Endothelial cell of umbilical vein (primary cell): ENCODE results near the gene ABCA6. TPM values are rescaled to one million over a fixed set of nuclear protein-coding genes. Genes with fewer than 3 reads are reported as not detected.

ENCODE experiments used
- BruUV-seq: library from RNA; stranded (reverse); fragments of 400-500 nt; replicated peaks from 2 replicates; lab custom pipeline; 2021; lab: Mats Ljungman, UMichigan
- CTCF ChIA-PET: fragments of 300-600, 350-600 bp; sonication (Branson Sonifier 250); formaldehyde crosslinking; loops from one replicate; lab custom pipeline; 2021; ENCODE audit warnings: antibody characterized with exemption, inconsistent platforms; lab: Charles Lee
- POLR2A ChIA-PET: fragments of 300-600, 350-600 bp; sonication (Branson Sonifier 250); formaldehyde crosslinking; loops from one replicate; lab custom pipeline; 2021; ENCODE audit warnings: antibody characterized with exemption, inconsistent platforms; lab: Charles Lee
- DNase-seq: peaks from one replicate; pipeline ENCODE4 v3.0.0-alpha.2; 2011; ENCODE audit warnings: low read depth, low spot score
- FAIRE-seq: peaks from 2 replicates; lab custom pipeline; 2011; peaks lifted over from hg19 to GRCh38; lab: Jason Lieb, UNC
- H2AFZ ChIP-seq: 2 replicates; pipeline ENCODE4 v1.6.0; 2012; ENCODE audit warnings: low read depth, low read length, control low read depth, inconsistent platforms
- H3K27ac ChIP-seq: 2 replicates; pipeline ENCODE4 v1.5.1; 2011; ENCODE audit warnings: low read depth, mild to moderate bottlenecking, control low read depth, low read length, moderate library complexity; ENCODE audit not compliant: insufficient read depth
- H3K27me3 ChIP-seq, 2 experiments: 2 replicates each; pipeline versions ENCODE4 v1.6.0 to v1.6.1; 2011; ENCODE audit warnings: low read length in 2 of 2, mixed read lengths in 1 of 2; ENCODE audit not compliant: control insufficient read depth in 2 of 2, insufficient read depth in 2 of 2
- H3K36me3 ChIP-seq, 2 experiments: 2 replicates in 1 of 2; 3 replicates in 1 of 2; pipeline ENCODE4 v1.5.1; 2011; ENCODE audit warnings: low read length in 2 of 2, mild to moderate bottlenecking in 1 of 2, moderate library complexity in 1 of 2; ENCODE audit not compliant: control insufficient read depth in 2 of 2, insufficient read depth in 2 of 2; ENCODE audit errors: extremely low read depth in 1 of 2
- H3K4me1 ChIP-seq: 3 replicates; pipeline ENCODE4 v1.5.1; 2011; ENCODE audit warnings: mild to moderate bottlenecking, low read length; ENCODE audit not compliant: control insufficient read depth, insufficient read depth; ENCODE audit errors: extremely low read depth
- H3K4me2 ChIP-seq: 2 replicates; pipeline ENCODE4 v1.6.1; 2011; ENCODE audit warnings: low read length, control low read depth, mixed read lengths; ENCODE audit not compliant: insufficient read depth
- H3K4me3 ChIP-seq, 3 experiments: fragments of 200-600 bp in 1 of 3; sonication (generic), shearing (Covaris generic) in 1 of 3; replicated peaks in 1 of 3; 2 replicates each; pipeline ENCODE4 v1.5.1; 2011 to 2016; ENCODE audit warnings: control low read depth in 3 of 3, low read length in 3 of 3, mild to moderate bottlenecking in 2 of 3, inconsistent platforms in 1 of 3, low read depth in 1 of 3, moderate library complexity in 1 of 3; ENCODE audit not compliant: insufficient read depth in 1 of 3
- H3K79me2 ChIP-seq: 2 replicates; pipeline ENCODE4 v1.6.0; 2012; ENCODE audit warnings: low read length, inconsistent platforms; ENCODE audit not compliant: control insufficient read depth, insufficient read depth
- H3K9ac ChIP-seq: replicated peaks from 2 replicates; pipeline ENCODE3; 2011; ENCODE audit warnings: low read length, control low read depth; ENCODE audit not compliant: insufficient read depth; ENCODE audit errors: extremely low read depth
- H3K9me1 ChIP-seq: replicated peaks from 3 replicates; pipeline ENCODE4 v1.6.0; 2011; ENCODE audit warnings: mild to moderate bottlenecking, low read length; ENCODE audit not compliant: control insufficient read depth, insufficient read depth; ENCODE audit errors: extremely low read depth
- H3K9me3 ChIP-seq: replicated peaks from 2 replicates; pipeline ENCODE4 v1.5.1; 2012; ENCODE audit warnings: low read length, inconsistent platforms; ENCODE audit not compliant: control insufficient read depth, insufficient read depth
- H4K20me1 ChIP-seq: replicated peaks from 2 replicates; pipeline ENCODE3; 2011; ENCODE audit warnings: mild to moderate bottlenecking, low read length; ENCODE audit not compliant: control insufficient read depth, insufficient read depth; ENCODE audit errors: extremely low read depth
- EZH2 ChIP-seq: IDR thresholded peaks from 2 replicates; pipeline ENCODE4 v1.6.1; 2012; ENCODE audit warnings: borderline replicate concordance, low read depth, mild to moderate bottlenecking, moderate library complexity, low read length, inconsistent platforms; ENCODE audit not compliant: severe bottlenecking
- GATA2 ChIP-seq: IDR thresholded peaks from 2 replicates; pipeline ENCODE4 v1.7.0; 2011; ENCODE audit warnings: low read depth, mild to moderate bottlenecking, moderate library complexity, mixed read lengths, low read length; ENCODE audit not compliant: insufficient read length, insufficient read depth
- JUN ChIP-seq: IDR thresholded peaks from 2 replicates; pipeline ENCODE4 v1.6.1; 2011; ENCODE audit warnings: borderline replicate concordance, low read depth; ENCODE audit not compliant: insufficient read length, insufficient read depth
- MYC ChIP-seq: IDR thresholded peaks from one replicate; pipeline ENCODE4 v1.6.1; 2011; ENCODE audit warnings: mild to moderate bottlenecking, low read depth, low read length
- POLR2A ChIP-seq: IDR thresholded peaks from 2 replicates; pipeline ENCODE4 v1.6.1; 2012; ENCODE audit warnings: low read depth, mild to moderate bottlenecking, control low read depth, low read length
- POLR2AphosphoS5 ChIP-seq: IDR thresholded peaks from 2 replicates; pipeline ENCODE4 v1.6.1; 2012; ENCODE audit warnings: low read depth, mild to moderate bottlenecking, control low read depth, low read length, moderate library complexity; ENCODE audit not compliant: insufficient read depth
- dilution Hi-C: fragments of 300-500 bp; cut with MboI; formaldehyde crosslinking; loops from one replicate; pipeline ENCODE4 v1.15.0; 2019; ENCODE audit warnings: low sequenced_read_pairs; ENCODE audit not compliant: extremely low pct_ligation_motif_present
- intact Hi-C: fragments of 100-400 bp; cut with micrococcal nuclease; formaldehyde crosslinking; loops from one replicate; pipeline ENCODE4 v1.10.0; 2022
- polyA plus RNA-seq, 4 experiments: library from polyadenylated mRNA; depleted of rRNA in 3 of 4; stranded (reverse) in 3 of 4; unstranded in 1 of 4; fragments of >200 nt; gene quantifications; 2 replicates each; pipeline versions ENCODE4 v1.2.1 to v1.2.3, GENCODE V29; 2011 to 2012; ENCODE audit warnings: missing spikeins in 1 of 4
- total RNA-seq: library from RNA; stranded (reverse); gene quantifications from 2 replicates; pipeline ENCODE4 v1.2.3, GENCODE V29; 2021
- TF ChIP-seq, protein P1 (sequence below): IDR thresholded peaks from 2 replicates; pipeline ENCODE4 v1.6.1; 2011; ENCODE audit not compliant: insufficient read depth, insufficient read length

ABCA6 gene
- total and polyA plus RNA-seq, 2 donors (not counting 3 experiments of a cell fraction or from before 2014, with no cell fraction given), result 11.3 to 30.5 TPM

DNA sequence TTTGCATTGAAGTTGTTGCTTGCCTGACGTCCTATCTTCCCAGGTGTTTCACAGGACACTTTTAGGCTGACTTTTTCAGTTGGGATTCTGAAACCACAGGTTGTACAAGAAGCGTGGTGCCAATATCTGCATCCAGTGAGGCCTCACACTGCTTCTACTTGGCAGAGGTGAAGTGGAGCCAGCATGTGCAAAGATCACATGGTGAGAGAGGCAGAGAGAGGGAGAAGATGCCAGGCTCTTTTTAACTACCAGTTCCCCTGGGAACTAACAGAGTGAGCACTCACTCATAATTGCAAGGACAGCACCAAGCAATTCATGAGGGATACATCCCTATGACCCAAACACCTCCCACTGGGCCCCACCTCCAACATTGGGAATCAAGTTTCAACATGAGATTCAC lies 5.8 kb upstream of the ABCA6 start:
- dilution Hi-C loops, result no loop called here
- Histone ChIP-seq H3K4me3 (no peak overlapping the region), H3K27ac (no peak overlapping the region), H3K27me3 (no peaks in the 10 kb centered on the region), H3K4me1 (peaks cover 13% of the 10 kb centered on the region), H3K9me3 (no peaks in the 10 kb centered on the region), H3K9me1 (no peaks in the 10 kb centered on the region), H3K79me2 (no peaks in the 10 kb centered on the region), H3K4me2 (no peak overlapping the region), H3K9ac (no peak overlapping the region), H4K20me1 (no peaks in the 10 kb centered on the region), H3K36me3 (no peaks in the 10 kb centered on the region), H2AFZ (no peak overlapping the region)
- FAIRE-seq (no peak), DNase-seq (no peak)
- intact Hi-C loops, result no loop called here
- ChIA-PET CTCF (no interaction called here), POLR2A (no interaction called here)
- BruUV-seq, result no TSS peak
- no peak for TF ChIP-seq EZH2
- TF ChIP-seq MYC, result no peak
- TF ChIP-seq POLR2A, result no peak
- no peak for TF ChIP-seq JUN
- no peak for TF ChIP-seq POLR2AphosphoS5
- no peak for TF ChIP-seq GATA2
- TF ChIP-seq, protein P1, sequence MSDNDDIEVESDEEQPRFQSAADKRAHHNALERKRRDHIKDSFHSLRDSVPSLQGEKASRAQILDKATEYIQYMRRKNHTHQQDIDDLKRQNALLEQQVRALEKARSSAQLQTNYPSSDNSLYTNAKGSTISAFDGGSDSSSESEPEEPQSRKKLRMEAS, result no peak
